Parathyroid adenoma (tissue), 2 donors: Measurements from ENCODE around the gene MAD1L1.

Experiments used
- H2AFZ ChIP-seq: fragments of 300-600 bp; sonication (generic); one replicate; pipeline ENCODE4 v1.7.0; 2017; ENCODE audit warnings: antibody characterized with exemption, mild to moderate bottlenecking
- H3K27ac ChIP-seq: fragments of 300-600 bp; sonication (generic); one replicate; pipeline ENCODE4 v1.7.0; 2017
- H3K27me3 ChIP-seq: fragments of 300-600 bp; sonication (generic); one replicate; pipeline ENCODE4 v1.7.0; 2017; ENCODE audit warnings: low read length; ENCODE audit not compliant: control insufficient read depth, insufficient read depth
- H3K36me3 ChIP-seq: fragments of 300-600 bp; sonication (generic); one replicate; pipeline ENCODE4 v1.7.0; 2017; ENCODE audit warnings: low read length; ENCODE audit not compliant: control insufficient read depth, insufficient read depth
- H3K4me1 ChIP-seq: fragments of 300-600 bp; sonication (generic); one replicate; pipeline ENCODE4 v1.7.0; 2017; ENCODE audit warnings: control low read depth
- H3K4me2 ChIP-seq: fragments of 300-600 bp; sonication (generic); one replicate; pipeline ENCODE4 v1.7.0; 2017; ENCODE audit warnings: low read length
- H3K4me3 ChIP-seq: fragments of 300-600 bp; sonication (generic); one replicate; pipeline ENCODE4 v1.7.0; 2017; ENCODE audit warnings: low read depth, low read length
- H3K79me2 ChIP-seq: fragments of 300-600 bp; sonication (generic); one replicate; pipeline ENCODE4 v1.7.0; 2017; ENCODE audit warnings: control low read depth
- H3K9ac ChIP-seq: fragments of 300-600 bp; sonication (generic); one replicate; pipeline ENCODE4 v1.7.0; 2017; ENCODE audit warnings: mild to moderate bottlenecking
- H3K9me3 ChIP-seq: fragments of 300-600 bp; sonication (generic); one replicate; pipeline ENCODE4 v1.7.0; 2017; ENCODE audit warnings: low read length; ENCODE audit not compliant: control insufficient read depth
- TF ChIP-seq, protein P1 (sequence below): fragments of 300-600 bp; sonication (generic); IDR thresholded peaks from one replicate; pipeline ENCODE4 v1.7.0; 2017; ENCODE audit warnings: antibody characterized with exemption, mild to moderate bottlenecking
- donor health status: primary hyperparathyroidism.

Gene MAD1L1

DNA sequence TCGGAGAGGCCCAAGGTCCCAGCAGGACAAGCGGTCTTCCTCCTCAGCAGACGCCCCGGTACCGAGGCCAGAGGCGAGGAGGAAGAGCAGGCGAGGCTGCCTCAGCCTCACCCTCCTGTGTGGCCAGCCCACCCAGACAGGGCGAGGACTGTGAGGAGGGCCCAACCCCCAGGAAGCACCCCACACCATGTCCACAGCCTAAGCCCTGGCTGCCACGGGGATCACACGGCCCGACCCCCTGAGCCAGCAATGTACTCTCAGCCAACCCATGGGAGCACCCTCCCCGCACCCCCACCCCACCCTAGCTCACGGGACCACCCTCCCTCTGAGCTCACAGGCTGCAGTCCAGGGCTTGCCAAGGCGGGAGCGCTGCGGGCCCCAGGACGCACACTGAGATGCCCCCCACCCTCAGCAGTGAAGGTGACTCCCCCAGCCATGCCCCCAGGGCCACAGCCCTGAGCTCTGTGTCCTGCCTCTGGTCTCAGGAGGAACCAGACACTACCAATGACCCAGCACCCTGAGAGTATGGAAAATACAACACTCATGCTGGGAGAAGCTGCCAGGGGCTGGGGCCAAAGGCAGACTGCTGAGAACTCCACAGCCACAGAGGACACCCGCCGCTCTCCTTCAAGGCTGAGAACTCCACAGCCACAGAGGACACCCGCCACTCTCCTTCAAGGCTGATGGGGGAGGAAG lies 93.6 kb downstream of the MAD1L1 start:
- Histone ChIP-seq H3K27ac (no peak overlapping the region), H3K79me2 (peaks cover 4% of the 10 kb centered on the region), H3K9ac (no peak overlapping the region), H3K9me3 (no peaks in the 10 kb centered on the region), H2AFZ (no peak overlapping the region), H3K4me3 (no peak overlapping the region), H3K36me3 (no peaks in the 10 kb centered on the region), H3K4me1 (no peaks in the 10 kb centered on the region), H3K4me2 (no peak overlapping the region), H3K27me3 (no peaks in the 10 kb centered on the region)
- TF ChIP-seq, protein P1, sequence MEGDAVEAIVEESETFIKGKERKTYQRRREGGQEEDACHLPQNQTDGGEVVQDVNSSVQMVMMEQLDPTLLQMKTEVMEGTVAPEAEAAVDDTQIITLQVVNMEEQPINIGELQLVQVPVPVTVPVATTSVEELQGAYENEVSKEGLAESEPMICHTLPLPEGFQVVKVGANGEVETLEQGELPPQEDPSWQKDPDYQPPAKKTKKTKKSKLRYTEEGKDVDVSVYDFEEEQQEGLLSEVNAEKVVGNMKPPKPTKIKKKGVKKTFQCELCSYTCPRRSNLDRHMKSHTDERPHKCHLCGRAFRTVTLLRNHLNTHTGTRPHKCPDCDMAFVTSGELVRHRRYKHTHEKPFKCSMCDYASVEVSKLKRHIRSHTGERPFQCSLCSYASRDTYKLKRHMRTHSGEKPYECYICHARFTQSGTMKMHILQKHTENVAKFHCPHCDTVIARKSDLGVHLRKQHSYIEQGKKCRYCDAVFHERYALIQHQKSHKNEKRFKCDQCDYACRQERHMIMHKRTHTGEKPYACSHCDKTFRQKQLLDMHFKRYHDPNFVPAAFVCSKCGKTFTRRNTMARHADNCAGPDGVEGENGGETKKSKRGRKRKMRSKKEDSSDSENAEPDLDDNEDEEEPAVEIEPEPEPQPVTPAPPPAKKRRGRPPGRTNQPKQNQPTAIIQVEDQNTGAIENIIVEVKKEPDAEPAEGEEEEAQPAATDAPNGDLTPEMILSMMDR: no peak

DNA sequence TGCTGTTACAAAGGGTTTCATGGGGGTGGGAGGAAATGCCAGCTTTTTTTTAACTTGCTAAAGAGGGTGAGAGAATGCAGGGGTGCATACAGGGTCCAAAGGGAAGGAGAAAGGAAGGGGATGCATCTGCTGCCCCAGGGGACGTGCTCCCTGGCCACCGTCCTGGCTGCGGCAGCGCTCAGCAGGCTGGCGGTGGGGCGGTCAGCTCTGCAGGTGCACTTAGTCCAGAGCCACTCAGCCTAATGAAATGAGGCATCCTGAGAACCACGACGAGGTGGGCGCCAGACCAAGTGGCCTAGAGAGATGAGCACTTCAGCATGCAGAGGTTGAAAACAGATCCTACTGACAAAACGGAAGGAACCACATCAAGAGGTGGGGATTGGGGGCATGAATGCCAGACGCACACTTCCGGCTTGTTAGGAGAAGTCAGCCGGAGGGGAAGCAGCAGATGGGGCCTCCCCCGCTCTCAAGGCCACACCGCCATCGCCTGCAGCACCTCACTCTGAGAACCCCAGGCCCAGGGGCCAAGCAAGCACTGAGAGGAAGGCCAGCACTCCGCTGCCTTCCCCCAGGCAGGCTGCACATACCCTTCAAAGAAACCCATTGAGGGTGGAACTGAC lies 94.5 kb downstream of the MAD1L1 start:
- Histone ChIP-seq H3K27me3 (no peaks in the 10 kb centered on the region), H3K9me3 (no peaks in the 10 kb centered on the region), H3K79me2 (peaks cover 4% of the 10 kb centered on the region), H3K4me3 (no peak overlapping the region), H3K4me1 (no peaks in the 10 kb centered on the region), H3K4me2 (no peak overlapping the region), H3K9ac (no peak overlapping the region), H3K27ac (no peak overlapping the region), H3K36me3 (no peaks in the 10 kb centered on the region), H2AFZ (no peak overlapping the region)
- TF ChIP-seq, protein P1: no peak

DNA sequence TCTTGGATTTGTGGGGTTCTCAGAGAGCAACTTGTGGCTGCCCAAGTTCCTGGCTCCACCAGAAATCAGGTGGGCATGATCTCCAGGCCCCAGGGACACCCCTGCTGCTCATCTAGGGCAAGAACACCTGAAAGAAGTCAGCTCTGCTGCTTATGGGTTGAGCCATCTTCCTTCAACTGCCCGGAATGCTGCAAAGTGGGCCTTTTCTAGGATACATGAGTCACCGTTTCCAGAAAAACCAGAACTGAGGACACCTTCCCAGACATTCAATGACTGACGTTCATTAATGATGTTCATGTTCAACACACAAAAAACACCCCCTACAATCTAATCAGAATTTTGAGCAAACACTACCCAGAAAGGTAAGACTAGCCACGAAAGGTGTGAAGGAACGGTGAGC lies 98.0 kb downstream of the MAD1L1 start:
- TF ChIP-seq, protein P1: no peak
- Histone ChIP-seq H3K9me3 (no peaks in the 10 kb centered on the region), H3K27ac (no peak overlapping the region), H3K4me3 (no peak overlapping the region), H3K27me3 (no peaks in the 10 kb centered on the region), H3K9ac (no peak overlapping the region), H3K4me1 (no peaks in the 10 kb centered on the region), H3K79me2 (no peaks in the 10 kb centered on the region), H3K4me2 (no peak overlapping the region), H3K36me3 (no peaks in the 10 kb centered on the region), H2AFZ (no peak overlapping the region)

DNA sequence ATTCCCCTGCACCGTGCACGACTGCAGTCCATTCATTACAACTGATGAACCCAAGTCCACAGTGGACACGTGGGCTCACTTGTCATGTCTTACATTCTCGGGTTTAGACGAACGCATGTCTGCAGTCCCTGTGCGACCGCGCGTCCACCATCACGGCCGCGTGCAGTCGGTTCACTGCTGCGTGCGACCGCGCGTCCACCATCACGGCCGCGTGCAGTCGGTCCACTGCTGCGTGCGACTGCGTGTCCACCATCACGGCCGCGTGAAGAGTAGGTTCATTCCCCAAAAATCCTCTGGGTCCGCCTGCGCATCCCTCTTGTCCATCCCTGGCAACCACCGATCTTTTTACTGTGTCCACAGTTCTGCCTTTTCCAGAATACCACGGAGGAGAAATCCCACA lies 100.5 kb downstream of the MAD1L1 start:
- Histone ChIP-seq H3K9ac (no peak overlapping the region), H2AFZ (no peak overlapping the region), H3K79me2 (no peaks in the 10 kb centered on the region), H3K27me3 (no peaks in the 10 kb centered on the region), H3K4me3 (no peak overlapping the region), H3K4me2 (no peak overlapping the region), H3K36me3 (no peaks in the 10 kb centered on the region), H3K4me1 (no peaks in the 10 kb centered on the region), H3K9me3 (no peaks in the 10 kb centered on the region), H3K27ac (no peak overlapping the region)
- TF ChIP-seq, protein P1: no peak

DNA sequence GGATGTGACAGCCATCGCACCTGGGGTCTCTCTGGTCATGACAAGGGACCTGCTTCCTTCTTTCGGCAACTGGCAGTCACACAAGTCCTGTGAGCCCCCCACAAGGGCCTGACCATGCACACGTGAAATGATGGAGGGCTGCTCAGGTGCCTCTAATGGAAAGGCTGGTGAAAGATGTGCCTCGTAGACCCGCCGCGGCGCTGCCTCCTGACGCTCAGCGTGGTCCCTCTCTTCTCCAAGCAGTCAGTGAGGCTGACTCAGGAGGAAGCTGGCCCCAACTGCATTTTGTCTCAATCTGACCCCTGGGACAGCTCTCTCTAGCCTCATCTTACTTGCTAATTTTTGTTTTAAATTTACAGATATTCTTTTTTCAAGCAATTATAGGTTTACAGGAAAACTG lies 100.9 kb downstream of the MAD1L1 start:
- Histone ChIP-seq H3K27ac (no peak overlapping the region), H3K9ac (no peak overlapping the region), H3K4me3 (no peak overlapping the region), H3K4me2 (no peak overlapping the region), H3K27me3 (no peaks in the 10 kb centered on the region), H3K79me2 (no peaks in the 10 kb centered on the region), H2AFZ (no peak overlapping the region), H3K36me3 (no peaks in the 10 kb centered on the region), H3K9me3 (no peaks in the 10 kb centered on the region), H3K4me1 (no peaks in the 10 kb centered on the region)
- TF ChIP-seq, protein P1: no peak
